Tibial artery (tissue), 4 donors: Measurements from ENCODE around the gene HSPA14.
A peak's percentile ranks its signal among the peaks of the same experiment; 100 is the strongest.

Experiments
- DNase-seq, 2 donors: peaks; one replicate each; pipeline ENCODE4 v3.0.0-alpha.2; 2019
- H3K27ac ChIP-seq, 2 donors: fragments of 200-600 bp; sonication (generic) in 1 of 2; 1 replicate in 1 of 2; 2 replicates in 1 of 2; pipeline ENCODE4 v1.5.1; 2018 to 2019; ENCODE audit warnings: mild to moderate bottlenecking in 1 of 2
- H3K27me3 ChIP-seq, 2 donors: fragments of 200-600 bp; sonication (generic) in 1 of 2; one replicate each; pipeline versions ENCODE4 v1.5.1 to v1.6.0; 2016 to 2019
- H3K36me3 ChIP-seq, 3 donors: fragments of 200-600 bp; sonication (generic) in 2 of 3; one replicate each; pipeline ENCODE4 v1.5.1; 2016 to 2019; ENCODE audit warnings: mild to moderate bottlenecking in 2 of 3
- H3K4me1 ChIP-seq, 4 donors: fragments of 200-600 bp; sonication (generic) in 2 of 4; 1 replicate in 3 of 4; 2 replicates in 1 of 4; pipeline ENCODE4 v1.5.1; 2016 to 2019
- H3K4me3 ChIP-seq, 2 donors: fragments of 200-600 bp; sonication (generic) in 1 of 2; 1 replicate in 1 of 2; 2 replicates in 1 of 2; pipeline ENCODE4 v1.5.1; 2018 to 2019; ENCODE audit warnings: mild to moderate bottlenecking in 2 of 2
- H3K9me3 ChIP-seq, 3 donors: fragments of 200-600 bp; sonication (generic) in 1 of 3; one replicate each; pipeline ENCODE4 v1.5.1; 2016 to 2019
- CTCF ChIP-seq, 2 experiments: fragments of 200-600 bp in 1 of 2; fragments of 450-650 bp in 1 of 2; IDR thresholded peaks; one replicate each; pipeline ENCODE4 v1.5.1; 2017 to 2019; ENCODE audit warnings: antibody characterized with exemption in 2 of 2, mild to moderate bottlenecking in 1 of 2, moderate library complexity in 1 of 2
- intact Hi-C: fragments of 100-400 bp; cut with DNase I; formaldehyde crosslinking; loops from one replicate; pipeline ENCODE4 v1.15.0; 2023; ENCODE audit warnings: low total_unique reads

The HSPA14 gene

GRCh38 chr10:14873090-14873760, 35.1 kb downstream of the HSPA14 start:
- Histone ChIP-seq H3K27ac (no peak overlapping the region), H3K36me3 (peaks cover 19 to 25% (median 23%) of the 10 kb centered on the region in 3 donors), H3K4me1 (peaks cover 0 to 12% (median 5%) of the 10 kb centered on the region in 4 donors), H3K4me3 (no peak overlapping the region), H3K9me3 (no peaks in the 10 kb centered on the region), H3K27me3 (no peaks in the 10 kb centered on the region)
- no peak for DNase-seq
- TF ChIP-seq CTCF (IDR thresholded peaks at IDR 0.05): no peak
- intact Hi-C loops: no loop called here

GRCh38 chr10:14875941-14876340, 37.8 kb downstream of the HSPA14 start:
- Histone ChIP-seq H3K4me3 (no peak overlapping the region), H3K36me3 (peaks cover 0 to 5% (median 3%) of the 10 kb centered on the region in 3 donors), H3K27ac (no peak overlapping the region), H3K9me3 (no peaks in the 10 kb centered on the region), H3K4me1 (peaks cover 0 to 25% (median 12%) of the 10 kb centered on the region in 4 donors), H3K27me3 (no peaks in the 10 kb centered on the region)
- no peak for DNase-seq
- TF ChIP-seq CTCF (IDR thresholded peaks at IDR 0.05): no peak
- intact Hi-C loops: loop anchor here (5.0 kb wide), 1 partner anchor 39 kb away; the partner anchor contains the start of genes CDNF, HSPA14 and MSANTD7

- Histone ChIP-seq H3K4me3 (no peak overlapping the region), H3K27ac (peak overlapping the region in 1 of 2 donors; percentile 94), H3K9me3 (no peaks in the 10 kb centered on the region), H3K36me3 (peaks cover 0 to 5% (median 0%) of the 10 kb centered on the region in 3 donors), H3K27me3 (no peaks in the 10 kb centered on the region), H3K4me1 (peaks cover 0 to 25% (median 12%) of the 10 kb centered on the region in 4 donors)
- intact Hi-C loops: loop anchor here (5.0 kb wide), 1 partner anchor 39 kb away; the partner anchor contains the start of genes CDNF, HSPA14 and MSANTD7
- no peak for DNase-seq
- TF ChIP-seq CTCF (IDR thresholded peaks at IDR 0.05): no peak
Observed at GRCh38 chr10:14876764-14877163, 38.7 kb downstream of the HSPA14 start.

GRCh38 chr10:14878266-14879123, 40.4 kb downstream of the HSPA14 start, which contains the start of gene SUV39H2:
TSS of gene SUV39H2 (plus strand) at chr10:14878866. CDS start at chr10:14878889, 23 bp downstream.
- Histone ChIP-seq H3K36me3 (no peaks in the 10 kb centered on the region), H3K4me1 (peaks cover 0 to 25% (median 12%) of the 10 kb centered on the region in 4 donors), H3K27ac (peak within 1 kb of the TSS; percentile 92 to 94), H3K27me3 (no peaks in the 10 kb centered on the region), H3K9me3 (no peaks in the 10 kb centered on the region), H3K4me3 (peak within 1 kb of the TSS; percentile 97 to 99)
- TF ChIP-seq CTCF (IDR thresholded peaks at IDR 0.05): no peak
- peak; percentile 94 to 97 for DNase-seq
- intact Hi-C loops: loop anchor here (5.0 kb wide), 1 partner anchor 41 kb away; the partner anchor contains the start of genes CDNF, HSPA14 and MSANTD7

GRCh38 chr10:14879124-14879927, 41.2 kb downstream of the HSPA14 start:
- peak overlapping the region; percentile 92 to 94 for H3K27ac ChIP-seq
- TF ChIP-seq CTCF (IDR thresholded peaks at IDR 0.05): no peak
- H3K27me3 ChIP-seq: no peaks in the 10 kb centered on the region
- H3K4me1 ChIP-seq: peaks cover 0 to 25% (median 12%) of the 10 kb centered on the region in 4 donors
- H3K9me3 ChIP-seq: no peaks in the 10 kb centered on the region
- peak in 1 of 2 donors; percentile 29 for DNase-seq
- intact Hi-C loops: loop anchor here (5.0 kb wide), 1 partner anchor 42 kb away; the partner anchor contains the start of genes CDNF, HSPA14 and MSANTD7
- H3K36me3 ChIP-seq: no peaks in the 10 kb centered on the region
- peak overlapping the region; percentile 97 to 99 for H3K4me3 ChIP-seq
